ENCODE results near the gene TSPAN14.

The TSPAN14 gene

DNA sequence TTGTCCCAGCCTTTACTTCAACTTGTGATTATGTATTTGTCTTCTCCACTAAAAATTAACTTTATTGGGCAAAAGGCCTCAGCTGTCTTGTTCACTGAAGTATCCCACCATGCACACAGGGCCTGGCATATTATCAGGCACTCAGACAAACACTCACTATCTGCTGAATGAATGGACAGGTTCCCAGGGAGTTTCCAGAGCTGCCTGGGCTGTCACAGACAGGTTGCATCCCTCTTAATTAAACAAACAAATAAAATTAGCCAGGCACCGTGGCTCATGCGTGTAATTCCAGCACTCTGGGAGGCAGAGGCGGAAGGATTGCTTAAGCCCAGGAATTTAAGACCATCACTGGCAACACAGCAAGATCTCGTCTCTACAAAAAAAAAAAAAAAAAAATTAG, 1.5 kb upstream of the TSPAN14 start:
- no peak for DNase-seq (ENCODE audit: low read depth in 1 of 2, low spot score in 1 of 2)
- in situ Hi-C loops (cut with HindIII; ENCODE audit: low pct_unique_long_range_greater_than_20kb, low sequenced_read_pairs), result no loop called here
- no peak for TF ChIP-seq JUND (IDR thresholded peaks at IDR 0.05; ENCODE audit: low read depth)

DNA sequence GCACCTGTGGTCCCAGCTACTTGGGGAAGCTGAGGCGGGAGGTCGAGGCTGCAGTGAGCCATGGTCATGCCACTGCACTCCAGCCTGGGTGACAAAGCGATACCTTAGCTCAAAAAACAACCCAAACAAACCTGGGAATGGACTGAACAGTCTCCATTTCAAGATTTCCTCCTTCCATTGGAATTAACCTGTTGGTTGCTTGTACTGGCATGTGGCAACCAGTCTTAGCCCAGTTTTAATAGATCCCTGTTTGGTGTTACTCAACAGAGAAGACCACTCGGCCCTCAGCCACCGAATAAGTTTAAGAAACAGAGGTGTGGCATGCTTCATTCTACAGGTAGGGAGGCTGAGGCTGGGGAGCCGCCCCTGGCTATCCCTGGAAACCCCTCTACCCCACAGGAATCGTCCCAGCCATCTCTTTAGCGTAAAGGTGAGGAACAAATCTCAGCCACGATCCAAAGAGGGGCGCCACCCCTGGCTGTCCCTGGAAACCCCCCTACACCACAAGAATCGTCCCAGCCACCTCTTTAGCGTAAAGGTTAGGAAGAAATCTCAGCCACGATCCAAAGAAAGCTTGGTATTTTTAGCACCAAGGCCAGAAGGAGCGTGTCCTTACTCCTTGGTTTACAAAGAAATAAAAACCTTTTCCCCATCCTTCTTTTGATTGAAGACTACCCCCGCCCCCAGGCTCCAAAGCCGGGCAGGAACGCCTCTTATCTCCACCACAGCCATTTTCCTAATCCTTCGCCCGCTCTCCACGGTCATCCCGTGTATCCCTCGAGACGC, 861 bp upstream of the TSPAN14 start:
- DNase-seq (ENCODE audit: low read depth in 1 of 2, low spot score in 1 of 2), result no peak
- no peak for TF ChIP-seq JUND (IDR thresholded peaks at IDR 0.05; ENCODE audit: low read depth)
- in situ Hi-C loops (cut with HindIII; ENCODE audit: low pct_unique_long_range_greater_than_20kb, low sequenced_read_pairs), result no loop called here

DNA sequence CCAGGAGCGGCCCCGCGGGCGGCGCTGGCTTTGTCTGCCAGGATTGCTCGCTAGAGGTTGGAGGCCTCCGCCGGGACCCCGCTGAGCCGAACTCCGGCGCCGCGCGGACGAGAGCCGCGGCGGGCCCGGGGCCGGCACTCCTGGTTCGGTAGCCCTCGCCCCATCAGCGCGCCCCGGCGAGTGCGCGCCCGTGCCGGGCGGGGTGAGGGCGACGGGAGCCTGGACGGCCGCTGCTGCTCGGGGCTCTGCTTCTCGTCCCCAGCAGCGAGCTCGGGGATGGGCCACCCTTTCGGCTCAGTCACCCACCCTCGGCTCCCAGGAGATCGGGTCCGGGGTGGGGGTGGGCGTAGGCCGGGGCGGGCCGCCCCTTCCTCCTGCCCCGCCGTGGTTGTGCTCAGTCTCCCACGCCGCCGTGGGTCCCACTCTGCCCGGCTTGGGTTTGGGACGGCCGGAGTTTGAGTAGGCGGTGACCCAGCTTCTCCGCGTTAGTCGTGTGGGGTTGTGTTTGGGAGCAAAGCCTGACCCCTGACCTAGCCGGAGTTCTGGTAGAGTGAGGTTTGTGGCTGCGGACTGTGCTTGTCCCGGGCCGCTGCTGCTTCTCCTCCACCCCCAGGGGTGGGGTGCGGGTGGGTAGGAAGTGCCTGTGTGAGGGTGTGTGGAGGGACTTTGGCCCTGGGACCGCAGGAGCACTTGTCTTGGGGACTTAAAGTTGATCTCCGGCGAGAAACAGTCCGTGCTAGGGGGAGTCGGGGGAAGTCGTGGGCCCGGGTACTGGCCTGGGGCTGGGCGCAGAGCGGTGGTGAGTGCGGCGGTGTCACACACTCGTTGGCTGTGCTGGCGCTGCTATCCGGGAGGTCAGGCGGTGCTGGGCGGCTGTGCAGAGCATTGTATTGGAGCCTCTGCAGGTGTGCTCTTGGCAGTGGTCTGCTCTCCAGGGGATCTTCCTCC, 677 bp downstream of the TSPAN14 start:
- in situ Hi-C loops (cut with HindIII; ENCODE audit: low pct_unique_long_range_greater_than_20kb, low sequenced_read_pairs), result no loop called here
- no peak for TF ChIP-seq JUND (IDR thresholded peaks at IDR 0.05; ENCODE audit: low read depth)
- DNase-seq (ENCODE audit: low read depth in 1 of 2, low spot score in 1 of 2), result peak; percentile 55 to 72

DNA sequence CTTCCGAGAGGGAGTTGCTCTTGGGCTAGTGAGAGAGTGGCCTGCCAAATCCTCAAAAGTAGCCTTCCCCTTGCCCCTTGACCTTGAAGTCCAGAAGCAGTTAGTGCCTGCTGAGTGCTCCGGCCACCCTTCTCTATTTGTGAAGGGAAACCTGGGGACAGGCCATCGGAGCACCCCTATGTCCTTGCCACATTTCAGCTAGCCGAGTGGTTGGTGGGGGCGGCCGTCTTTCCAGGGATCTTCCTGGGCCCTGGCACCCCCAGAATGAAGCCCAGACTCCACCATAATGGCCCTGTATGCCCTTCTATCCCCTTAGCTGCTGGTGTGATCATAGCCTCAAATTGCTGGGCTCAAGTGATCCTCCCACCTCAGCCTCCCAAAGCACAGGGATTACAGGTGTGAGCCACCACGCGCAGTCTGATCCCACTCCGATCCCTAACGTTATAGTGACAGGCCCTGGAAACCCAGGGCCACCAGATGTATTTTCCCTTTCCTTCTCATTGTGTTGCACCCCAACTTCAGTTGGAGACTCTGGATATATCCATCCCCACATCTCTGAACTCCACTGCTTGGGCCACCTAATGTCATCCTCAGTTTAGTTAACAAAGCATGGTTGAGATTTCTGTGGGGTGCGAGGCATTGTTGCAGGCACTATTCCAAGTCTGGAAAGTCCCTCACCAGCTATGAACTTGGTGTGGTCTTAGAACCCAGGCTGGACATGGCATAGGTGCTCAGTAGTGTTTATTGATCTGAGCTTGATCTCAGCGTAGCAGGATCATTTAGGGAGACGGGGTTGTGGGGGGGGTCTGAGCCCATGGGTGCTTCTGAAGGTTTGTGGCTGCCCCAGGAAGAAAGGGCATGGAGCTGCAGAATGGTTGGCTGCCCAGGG, 1.6 kb downstream of the TSPAN14 start:
- no peak for DNase-seq (ENCODE audit: low read depth in 1 of 2, low spot score in 1 of 2)
- in situ Hi-C loops (cut with HindIII; ENCODE audit: low pct_unique_long_range_greater_than_20kb, low sequenced_read_pairs), result no loop called here
- no peak for TF ChIP-seq JUND (IDR thresholded peaks at IDR 0.05; ENCODE audit: low read depth)

- in situ Hi-C loops (cut with HindIII; ENCODE audit: low pct_unique_long_range_greater_than_20kb, low sequenced_read_pairs), result no loop called here
- DNase-seq (ENCODE audit: low read depth in 1 of 2, low spot score in 1 of 2), result peak in 1 of 2 experiments; percentile 55
- TF ChIP-seq JUND (IDR thresholded peaks at IDR 0.05; ENCODE audit: low read depth), result no peak
Measured at GRCh38 chr10:80457554-80458262, 3.6 kb downstream of the TSPAN14 start.

GRCh38 chr10:80458263-80458625, 4.1 kb downstream of the TSPAN14 start:
- in situ Hi-C loops (cut with HindIII; ENCODE audit: low pct_unique_long_range_greater_than_20kb, low sequenced_read_pairs), result no loop called here
- no peak for TF ChIP-seq JUND (IDR thresholded peaks at IDR 0.05; ENCODE audit: low read depth)
- no peak for DNase-seq (ENCODE audit: low read depth in 1 of 2, low spot score in 1 of 2)

- no peak for TF ChIP-seq JUND (IDR thresholded peaks at IDR 0.05; ENCODE audit: low read depth)
- no peak for DNase-seq (ENCODE audit: low read depth in 1 of 2, low spot score in 1 of 2)
- in situ Hi-C loops (cut with HindIII; ENCODE audit: low pct_unique_long_range_greater_than_20kb, low sequenced_read_pairs), result no loop called here
Measured at GRCh38 chr10:80458638-80459037, 4.5 kb downstream of the TSPAN14 start.

DNA sequence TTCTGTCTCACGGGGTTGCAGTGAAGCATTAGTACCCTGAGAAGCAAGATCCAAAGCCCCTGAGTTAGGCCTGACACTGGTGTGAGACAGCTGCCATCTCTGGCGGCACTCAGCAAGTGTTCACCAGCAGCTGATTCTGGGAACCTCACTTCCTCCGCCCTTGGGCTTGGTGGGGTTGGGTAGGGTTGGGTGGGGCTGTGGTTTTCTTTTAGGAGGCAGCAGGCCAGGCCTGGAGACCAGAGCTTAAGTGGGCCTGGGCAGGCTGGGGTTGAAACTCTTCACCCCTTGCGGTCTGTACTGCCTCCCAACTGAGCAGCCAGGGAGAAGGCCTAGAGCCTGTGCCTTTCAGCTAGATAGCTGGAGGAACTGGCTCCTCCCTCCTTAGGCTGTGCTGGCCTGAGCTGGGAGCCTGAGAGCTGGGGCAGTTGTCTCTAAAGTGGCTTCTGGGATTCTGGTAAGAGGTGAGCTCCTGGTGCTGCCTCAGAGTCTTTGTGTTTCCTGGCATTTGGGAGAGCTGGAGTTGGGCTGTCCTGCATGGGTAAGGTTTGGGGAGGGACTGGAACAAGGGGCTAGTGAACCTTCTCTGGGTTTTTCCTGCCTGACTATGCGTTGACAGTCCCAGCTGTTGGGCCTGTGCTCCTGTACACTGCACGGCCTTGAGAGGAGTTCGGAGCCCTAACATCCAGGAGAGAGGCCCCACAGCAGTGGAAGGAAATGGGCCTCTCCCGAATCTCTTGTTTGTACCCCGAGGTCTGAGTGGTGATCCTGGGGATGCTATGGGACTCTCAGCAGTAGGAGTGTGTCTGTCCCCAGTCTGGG, 5.1 kb downstream of the TSPAN14 start:
- DNase-seq (ENCODE audit: low read depth in 1 of 2, low spot score in 1 of 2), result peak in 1 of 2 experiments; percentile 52
- in situ Hi-C loops (cut with HindIII; ENCODE audit: low pct_unique_long_range_greater_than_20kb, low sequenced_read_pairs), result no loop called here
- TF ChIP-seq JUND (IDR thresholded peaks at IDR 0.05; ENCODE audit: low read depth), result no peak

DNA sequence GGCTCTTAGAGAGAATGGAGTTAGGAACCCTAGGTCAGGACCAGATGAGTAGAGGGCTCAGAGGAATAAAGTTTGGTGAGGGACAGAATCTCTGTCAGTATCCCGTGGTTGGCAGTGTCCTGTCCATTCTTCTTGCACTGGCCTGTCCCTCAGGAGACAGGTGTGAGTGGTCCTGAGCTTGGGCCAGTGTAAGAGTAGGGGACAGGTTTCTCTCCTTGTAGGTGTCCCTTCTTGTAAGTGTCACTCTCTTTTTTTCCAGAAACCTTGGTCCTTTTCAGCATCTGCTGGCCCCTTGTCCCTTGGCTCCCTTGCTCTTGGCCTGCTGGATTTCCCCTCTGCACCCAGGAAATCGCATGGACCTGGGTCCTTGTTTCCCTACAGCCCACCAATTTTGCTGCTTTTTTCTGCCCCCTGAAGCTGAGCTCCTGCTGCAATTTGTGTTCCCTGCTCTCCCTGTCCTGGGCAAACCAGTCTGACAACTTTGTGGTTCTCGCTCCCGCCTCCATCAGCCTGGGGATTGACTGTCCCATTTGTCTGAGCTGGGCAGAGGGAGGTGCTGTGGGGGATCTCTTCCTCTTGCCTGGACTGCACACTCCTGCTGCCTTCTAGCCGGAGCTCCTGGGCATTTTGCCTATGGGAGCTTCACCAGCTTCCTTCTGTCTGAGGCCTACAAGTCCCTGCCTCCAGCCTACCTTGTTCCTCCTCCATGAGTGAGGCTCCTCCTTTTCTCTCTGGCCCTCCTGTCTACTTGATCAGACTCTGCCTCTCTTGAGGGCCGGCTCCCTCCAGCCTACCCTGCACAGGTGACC, 6.5 kb downstream of the TSPAN14 start:
- no peak for TF ChIP-seq JUND (IDR thresholded peaks at IDR 0.05; ENCODE audit: low read depth)
- DNase-seq (ENCODE audit: low read depth in 1 of 2, low spot score in 1 of 2), result peak; percentile 92 to 98
- in situ Hi-C loops (cut with HindIII; ENCODE audit: low pct_unique_long_range_greater_than_20kb, low sequenced_read_pairs), result no loop called here

Measured in T47D (cell line).